A673 (cell line): ENCODE data around the gene ASB3. TPM values are rescaled to one million over a fixed set of nuclear protein-coding genes. Genes with fewer than 3 reads are reported as not detected.
"Not testable (repeated sequence)": the region's sequence is repeated elsewhere in the genome, so short reads cannot be mapped to it uniquely, and the experiment has no call there.

Experiments
- BruUV-seq: library from RNA; stranded (reverse); fragments of 400-500 nt; replicated peaks from 2 replicates; lab custom pipeline; 2021; lab: Mats Ljungman, UMichigan
- CTCF ChIA-PET: fragments of 300-600 bp; sonication (Branson Sonifier 250); formaldehyde crosslinking; loops from one replicate; lab custom pipeline; 2022; ENCODE audit warnings: antibody characterized with exemption; lab: Charles Lee
- POLR2A ChIA-PET: fragments of 300-600 bp; sonication (Branson Sonifier 250); formaldehyde crosslinking; loops from one replicate; lab custom pipeline; 2022; ENCODE audit warnings: antibody characterized with exemption; ENCODE audit not compliant: low non-redundant PET; lab: Charles Lee
- DNase-seq: peaks from one replicate; pipeline ENCODE4 v3.0.0-alpha.2; 2015; ENCODE audit warnings: low spot score
- H3K27ac ChIP-seq: fragments of 200-600 bp; sonication (generic); 2 replicates; pipeline ENCODE4 v1.5.1; 2016; ENCODE audit warnings: mixed run types, low read depth, mild to moderate bottlenecking, mixed read lengths, antibody characterized with exemption, low read length; ENCODE audit not compliant: poor library complexity, severe bottlenecking
- H3K27me3 ChIP-seq: fragments of 200-600 bp; sonication (generic); replicated peaks from 2 replicates; pipeline ENCODE4 v1.6.1; 2017; ENCODE audit warnings: mixed run types, low read depth, mild to moderate bottlenecking, mixed read lengths, antibody characterized with exemption, low read length; ENCODE audit not compliant: insufficient read depth, poor library complexity
- H3K36me3 ChIP-seq: fragments of 200-600 bp; sonication (generic); 2 replicates; pipeline ENCODE4 v1.6.1; 2016; ENCODE audit warnings: mixed run types, mild to moderate bottlenecking, mixed read lengths, antibody characterized with exemption, low read length; ENCODE audit not compliant: insufficient read depth, poor library complexity, severe bottlenecking
- H3K4me1 ChIP-seq: fragments of 200-600 bp; sonication (generic); 2 replicates; pipeline ENCODE4 v1.6.1; 2017; ENCODE audit warnings: mixed run types, mild to moderate bottlenecking, mixed read lengths, antibody characterized with exemption, low read length; ENCODE audit not compliant: insufficient read depth, poor library complexity, severe bottlenecking
- H3K4me3 ChIP-seq: fragments of 200-600 bp; sonication (generic); 2 replicates; pipeline ENCODE4 v1.5.1; 2016; ENCODE audit warnings: low read depth, mixed run types, mild to moderate bottlenecking, mixed read lengths, low read length; ENCODE audit not compliant: poor library complexity, severe bottlenecking
- H3K9me3 ChIP-seq: fragments of 200-600 bp; sonication (generic); 2 replicates; pipeline ENCODE4 v1.6.1; 2016; ENCODE audit warnings: mixed run types, low read depth, mild to moderate bottlenecking, mixed read lengths, antibody characterized with exemption, low read length; ENCODE audit not compliant: poor library complexity, severe bottlenecking
- EZH2 ChIP-seq: fragments of 200-600 bp; sonication (generic); IDR thresholded peaks from 2 replicates; pipeline ENCODE4 v1.6.1; 2017; ENCODE audit warnings: borderline replicate concordance, low read depth, mild to moderate bottlenecking, mixed read lengths, antibody characterized with exemption, low read length; ENCODE audit not compliant: poor library complexity, severe bottlenecking
- intact Hi-C: fragments of 100-400 bp; cut with micrococcal nuclease; formaldehyde crosslinking; loops from one replicate; pipeline ENCODE4 v1.10.0; 2022; ENCODE audit not compliant: unreplicated experiment
- total RNA-seq: library from RNA; stranded (reverse); gene quantifications from 2 replicates; pipeline ENCODE4 v1.2.3, GENCODE V29; 2021
- TF ChIP-seq, protein P1 (sequence below): fragments of 300-800, 200-600 bp; sonication (generic); conservative IDR thresholded peaks from 2 replicates; pipeline ENCODE4 v1.5.1; 2017; ENCODE audit warnings: low read depth, mild to moderate bottlenecking, antibody characterized with exemption, low read length, moderate library complexity, mixed read lengths

ASB3 gene
- total RNA-seq, 1 experiment from 2014 or later = 18.7 TPM

DNA sequence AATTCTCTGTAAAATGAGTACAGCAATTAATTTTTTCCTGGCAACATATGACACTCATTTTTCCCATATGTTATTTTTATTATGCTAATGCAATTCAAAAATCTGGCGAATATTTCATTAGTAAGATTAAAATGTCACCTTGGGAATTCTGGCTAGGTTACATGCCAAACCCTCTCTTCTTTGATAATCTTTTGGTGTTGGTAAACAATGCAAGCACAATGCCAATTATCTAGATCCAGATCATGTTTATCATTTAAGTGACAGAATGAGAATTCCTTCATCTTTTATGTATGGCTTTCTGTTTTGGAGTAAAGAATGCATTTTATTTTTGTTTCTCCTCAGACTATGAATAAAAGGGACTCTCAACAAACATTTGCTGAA is 39.3 kb upstream of the ASB3 start:
- no peak overlapping the region for H3K27ac ChIP-seq
- ChIA-PET POLR2A (no interaction called here), CTCF (no interaction called here)
- intact Hi-C loops = loop anchor here (10.0 kb wide), 1 partner anchor 401 kb away; no protein-coding TSS in a partner anchor
- H3K9me3 ChIP-seq = no peaks in the 10 kb centered on the region
- no peak overlapping the region for H3K4me3 ChIP-seq
- DNase-seq = no peak
- TF ChIP-seq, protein P1, sequence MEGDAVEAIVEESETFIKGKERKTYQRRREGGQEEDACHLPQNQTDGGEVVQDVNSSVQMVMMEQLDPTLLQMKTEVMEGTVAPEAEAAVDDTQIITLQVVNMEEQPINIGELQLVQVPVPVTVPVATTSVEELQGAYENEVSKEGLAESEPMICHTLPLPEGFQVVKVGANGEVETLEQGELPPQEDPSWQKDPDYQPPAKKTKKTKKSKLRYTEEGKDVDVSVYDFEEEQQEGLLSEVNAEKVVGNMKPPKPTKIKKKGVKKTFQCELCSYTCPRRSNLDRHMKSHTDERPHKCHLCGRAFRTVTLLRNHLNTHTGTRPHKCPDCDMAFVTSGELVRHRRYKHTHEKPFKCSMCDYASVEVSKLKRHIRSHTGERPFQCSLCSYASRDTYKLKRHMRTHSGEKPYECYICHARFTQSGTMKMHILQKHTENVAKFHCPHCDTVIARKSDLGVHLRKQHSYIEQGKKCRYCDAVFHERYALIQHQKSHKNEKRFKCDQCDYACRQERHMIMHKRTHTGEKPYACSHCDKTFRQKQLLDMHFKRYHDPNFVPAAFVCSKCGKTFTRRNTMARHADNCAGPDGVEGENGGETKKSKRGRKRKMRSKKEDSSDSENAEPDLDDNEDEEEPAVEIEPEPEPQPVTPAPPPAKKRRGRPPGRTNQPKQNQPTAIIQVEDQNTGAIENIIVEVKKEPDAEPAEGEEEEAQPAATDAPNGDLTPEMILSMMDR = no peak
- TF ChIP-seq EZH2 = no peak
- H3K36me3 ChIP-seq = no peaks in the 10 kb centered on the region
- no peaks in the 10 kb centered on the region for H3K27me3 ChIP-seq
- H3K4me1 ChIP-seq = no peaks in the 10 kb centered on the region
- no TSS peak for BruUV-seq

DNA sequence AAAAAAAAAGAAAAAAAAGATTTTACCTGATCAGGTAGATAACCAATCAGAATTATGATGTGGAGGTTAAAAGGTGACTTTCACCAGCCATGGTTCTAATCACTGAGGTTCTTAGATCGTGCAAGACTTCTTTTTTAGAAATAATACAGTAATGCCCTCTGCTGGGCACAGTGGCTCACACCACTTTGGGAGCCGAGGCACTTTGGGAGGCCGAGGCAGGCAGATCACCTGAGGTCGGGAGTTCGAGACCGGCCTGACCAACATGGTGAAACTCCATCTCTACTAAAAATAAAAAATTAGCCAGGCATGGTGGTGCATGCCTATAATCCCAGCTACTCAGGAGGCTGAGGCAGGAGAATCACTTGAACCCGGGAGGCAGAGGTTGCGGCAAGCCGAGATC is 36.9 kb upstream of the ASB3 start:
- H3K27me3 ChIP-seq, H3K4me1 ChIP-seq, CTCF ChIA-PET, H3K4me3 ChIP-seq, H3K9me3 ChIP-seq, H3K36me3 ChIP-seq, BruUV-seq, H3K27ac ChIP-seq, POLR2A ChIA-PET: not testable (repeated sequence)
- intact Hi-C loops = loop anchor here (10.0 kb wide), 1 partner anchor 399 kb away; no protein-coding TSS in a partner anchor
- TF ChIP-seq, protein P1 = peak; percentile 38
- DNase-seq = peak; percentile 37

DNA sequence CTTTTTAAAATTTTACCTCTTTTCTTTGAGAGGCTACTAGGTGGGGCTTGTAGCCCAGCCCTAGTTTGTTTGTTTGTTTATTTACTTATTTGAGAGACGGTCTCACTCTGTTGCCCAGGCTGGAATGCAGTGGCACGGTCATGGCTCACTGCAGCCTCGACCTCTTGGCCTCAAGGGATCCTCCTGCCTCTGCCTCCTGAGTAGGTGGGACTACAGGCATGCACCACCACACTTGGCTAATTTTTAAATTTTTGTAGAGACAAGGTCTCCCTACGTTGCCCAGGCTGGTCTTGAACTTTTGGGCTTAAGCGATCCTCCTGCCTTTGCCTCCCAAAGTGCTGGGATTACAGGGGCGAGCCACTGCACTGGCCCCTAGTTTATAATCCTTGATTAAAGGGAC is 35.1 kb upstream of the ASB3 start:
- H3K36me3 ChIP-seq = peaks cover 13% of the 10 kb centered on the region
- no peak for DNase-seq
- H3K4me1 ChIP-seq = no peaks in the 10 kb centered on the region
- no peaks in the 10 kb centered on the region for H3K27me3 ChIP-seq
- BruUV-seq = no TSS peak
- POLR2A ChIA-PET = no interaction called here
- TF ChIP-seq, protein P1 = no peak
- no peak for TF ChIP-seq EZH2
- intact Hi-C loops = loop anchor here (10.0 kb wide), 1 partner anchor 397 kb away; no protein-coding TSS in a partner anchor
- no peaks in the 10 kb centered on the region for H3K9me3 ChIP-seq
- CTCF ChIA-PET = no interaction called here
- no peak overlapping the region for H3K27ac ChIP-seq
- H3K4me3 ChIP-seq = no peak overlapping the region
